ENCODE measurements around the gene PRSS22. TPM values are rescaled to one million over a fixed set of nuclear protein-coding genes. Genes with fewer than 3 reads are reported as not detected.

PRSS22 gene
- total and polyA plus RNA-seq, 5 donors, result not detected

- Histone ChIP-seq H3K27ac (ENCODE audit: low read length) (no peak overlapping the region), H3K27me3 (ENCODE audit: control insufficient read depth, insufficient read depth) (no peaks in the 10 kb centered on the region), H3K9me3 (ENCODE audit: control insufficient read depth, low read length) (no peaks in the 10 kb centered on the region), H3K4me1 (ENCODE audit: control insufficient read depth, insufficient read depth, low read length) (no peaks in the 10 kb centered on the region), H3K4me3 (ENCODE audit: low read length) (no peak overlapping the region)
- DNase-seq (no peak), ATAC-seq (no peak)
- 68% methylated on average over 19 of the region's 19 CpGs for whole genome bisulfite sequencing
- intact Hi-C loops (cut with DNase I), result no loop called here
These were observed 31.2 kb downstream of the PRSS22 start for GRCh38 chr16:2826591-2827373.

DNA sequence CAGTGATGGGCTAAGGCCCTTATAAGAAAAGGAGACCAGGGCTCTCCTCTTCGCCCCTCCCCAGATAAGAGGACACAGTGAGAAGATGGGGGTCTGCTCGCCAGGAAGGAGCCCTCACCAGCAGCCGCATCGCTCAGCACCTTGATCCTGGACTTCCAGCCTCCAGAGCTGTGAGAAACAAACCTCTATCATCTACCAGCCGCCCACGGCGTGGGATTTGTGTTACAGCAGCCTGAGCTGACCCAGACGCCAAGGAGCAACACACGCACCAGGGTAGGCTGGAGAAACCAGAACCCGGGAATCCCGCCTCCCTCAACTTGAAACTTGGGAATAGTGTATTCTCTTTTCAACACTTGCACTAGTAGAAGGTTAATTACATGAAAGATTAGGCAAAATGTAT is 32.1 kb downstream of the PRSS22 start:
- Histone ChIP-seq H3K27ac (ENCODE audit: low read length) (no peak overlapping the region), H3K4me1 (ENCODE audit: control insufficient read depth, insufficient read depth, low read length) (no peaks in the 10 kb centered on the region), H3K4me3 (ENCODE audit: low read length) (no peak overlapping the region), H3K9me3 (ENCODE audit: control insufficient read depth, low read length) (no peaks in the 10 kb centered on the region), H3K27me3 (ENCODE audit: control insufficient read depth, insufficient read depth) (no peaks in the 10 kb centered on the region)
- intact Hi-C loops (cut with DNase I), result no loop called here
- 72% methylated on average over 11 of the region's 11 CpGs for WGBS
- no peak for DNase-seq
- ATAC-seq, result no peak

DNA sequence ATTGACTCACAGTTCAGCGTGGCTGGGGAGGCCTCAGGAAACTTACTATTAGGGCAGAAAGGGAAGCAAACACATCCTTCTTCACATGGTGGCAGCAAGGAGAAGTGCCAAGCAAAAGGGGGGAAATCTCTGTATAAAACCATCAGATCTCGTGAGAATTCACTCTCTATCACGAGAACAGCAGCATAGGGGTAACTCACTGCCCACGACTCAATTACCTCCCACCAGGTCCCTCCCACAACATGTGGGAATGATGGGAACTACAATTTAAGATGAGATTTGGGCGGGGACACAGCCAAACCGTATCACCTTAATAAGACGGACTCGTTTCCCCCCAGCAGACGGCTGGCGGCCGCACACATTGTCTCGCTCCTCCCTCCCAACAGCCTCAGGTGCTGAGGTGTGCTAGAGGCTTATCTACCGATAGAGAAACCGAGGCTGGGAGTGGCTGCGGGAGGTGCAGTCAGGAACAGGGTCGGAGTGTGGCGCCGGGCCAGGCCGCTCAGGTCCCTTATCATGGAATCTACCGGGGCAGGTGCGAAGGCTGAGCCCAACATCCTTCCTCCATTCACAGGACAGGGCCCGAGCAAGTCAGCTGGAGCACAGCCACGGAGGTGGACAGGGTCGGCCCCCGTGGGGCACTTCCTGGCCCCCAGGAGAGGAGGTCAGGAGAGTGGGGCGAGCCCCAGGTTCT is 32.8 kb downstream of the PRSS22 start:
- H3K27ac ChIP-seq (ENCODE audit: low read length), result no peak overlapping the region
- H3K27me3 ChIP-seq (ENCODE audit: control insufficient read depth, insufficient read depth), result no peaks in the 10 kb centered on the region
- ATAC-seq, result no peak
- no peak overlapping the region for H3K4me3 ChIP-seq (ENCODE audit: low read length)
- intact Hi-C loops (cut with DNase I), result no loop called here
- no peak for DNase-seq
- H3K4me1 ChIP-seq (ENCODE audit: control insufficient read depth, insufficient read depth, low read length), result no peaks in the 10 kb centered on the region
- no peaks in the 10 kb centered on the region for H3K9me3 ChIP-seq (ENCODE audit: control insufficient read depth, low read length)
- WGBS, result 78% methylated on average over 26 of the region's 26 CpGs

DNA sequence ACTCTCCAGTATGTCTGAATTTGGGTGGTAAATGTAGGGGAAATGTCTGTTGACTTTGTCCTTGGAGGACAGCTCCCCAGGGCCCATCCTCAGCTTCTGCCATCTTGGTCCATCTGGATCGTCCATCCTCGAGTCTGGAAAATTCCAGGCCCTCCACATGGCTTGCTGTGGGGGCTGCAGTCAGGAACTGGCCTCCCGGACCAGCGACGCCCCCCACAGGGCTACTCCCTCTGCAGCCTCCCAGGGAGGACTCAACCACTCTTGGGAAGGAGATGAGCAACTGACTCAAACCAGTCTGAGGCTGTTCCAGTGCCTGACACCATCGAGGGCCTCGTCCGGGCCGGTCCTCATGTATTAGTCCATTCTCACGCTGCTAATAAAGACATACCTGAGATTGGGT is 33.3 kb downstream of the PRSS22 start:
- intact Hi-C loops (cut with DNase I), result no loop called here
- DNase-seq (no peak), ATAC-seq (no peak)
- no peak overlapping the region for H3K4me3 ChIP-seq (ENCODE audit: low read length)
- H3K4me1 ChIP-seq (ENCODE audit: control insufficient read depth, insufficient read depth, low read length), result no peaks in the 10 kb centered on the region
- H3K9me3 ChIP-seq (ENCODE audit: control insufficient read depth, low read length), result no peaks in the 10 kb centered on the region
- H3K27me3 ChIP-seq (ENCODE audit: control insufficient read depth, insufficient read depth), result no peaks in the 10 kb centered on the region
- 75% methylated on average over 10 of the region's 10 CpGs for WGBS
- H3K27ac ChIP-seq (ENCODE audit: low read length), result no peak overlapping the region

DNA sequence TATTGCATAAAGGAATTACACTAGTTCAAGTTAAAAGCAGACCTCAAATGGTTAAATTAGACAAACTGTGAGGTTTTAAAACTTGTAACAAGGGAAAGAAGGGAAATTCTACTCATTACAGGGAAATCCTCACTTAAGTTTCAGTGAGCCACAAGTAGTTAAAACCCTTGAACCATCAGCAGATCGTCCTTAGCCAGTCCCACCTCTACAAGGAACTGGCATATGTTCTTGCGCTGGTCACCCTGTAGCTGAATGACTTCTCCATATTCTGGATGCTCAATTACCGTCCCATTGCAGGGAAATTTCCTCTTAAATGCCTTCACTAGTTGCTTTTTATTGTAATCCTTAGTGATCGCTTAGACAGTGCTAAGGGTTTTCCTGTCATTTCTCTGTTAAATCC is 35.5 kb downstream of the PRSS22 start:
- intact Hi-C loops (cut with DNase I), result no loop called here
- Histone ChIP-seq H3K4me1 (ENCODE audit: control insufficient read depth, insufficient read depth, low read length) (no peaks in the 10 kb centered on the region), H3K9me3 (ENCODE audit: control insufficient read depth, low read length) (no peaks in the 10 kb centered on the region), H3K27ac (ENCODE audit: low read length) (no peak overlapping the region), H3K4me3 (ENCODE audit: low read length) (no peak overlapping the region), H3K27me3 (ENCODE audit: control insufficient read depth, insufficient read depth) (no peaks in the 10 kb centered on the region)
- no peak for DNase-seq
- no peak for ATAC-seq
- 60% methylated on average over 4 of the region's 4 CpGs for whole genome bisulfite sequencing

DNA sequence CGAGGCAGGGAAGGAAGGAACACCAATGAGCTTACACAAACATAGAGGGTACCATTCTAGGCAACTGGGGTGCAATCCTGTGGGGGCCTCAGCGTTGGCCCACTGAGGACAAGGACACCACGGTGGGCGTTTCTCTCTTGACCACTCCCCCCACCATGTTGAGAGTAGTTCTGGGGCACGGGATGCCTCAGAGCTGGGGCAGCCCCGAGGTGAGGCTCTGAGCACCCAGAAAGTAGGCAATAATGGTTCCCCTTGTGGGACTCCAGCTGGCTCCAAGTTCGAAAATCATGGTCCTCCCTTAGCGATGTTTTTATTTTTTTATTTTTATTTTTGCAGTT is 35.8 kb downstream of the PRSS22 start:
- no peaks in the 10 kb centered on the region for H3K4me1 ChIP-seq (ENCODE audit: control insufficient read depth, insufficient read depth, low read length)
- DNase-seq (no peak), ATAC-seq (no peak)
- no peaks in the 10 kb centered on the region for H3K9me3 ChIP-seq (ENCODE audit: control insufficient read depth, low read length)
- H3K4me3 ChIP-seq (ENCODE audit: low read length), result no peak overlapping the region
- intact Hi-C loops (cut with DNase I), result no loop called here
- H3K27ac ChIP-seq (ENCODE audit: low read length), result no peak overlapping the region
- H3K27me3 ChIP-seq (ENCODE audit: control insufficient read depth, insufficient read depth), result no peaks in the 10 kb centered on the region
- WGBS, result 70% methylated on average over 8 of the region's 8 CpGs

DNA sequence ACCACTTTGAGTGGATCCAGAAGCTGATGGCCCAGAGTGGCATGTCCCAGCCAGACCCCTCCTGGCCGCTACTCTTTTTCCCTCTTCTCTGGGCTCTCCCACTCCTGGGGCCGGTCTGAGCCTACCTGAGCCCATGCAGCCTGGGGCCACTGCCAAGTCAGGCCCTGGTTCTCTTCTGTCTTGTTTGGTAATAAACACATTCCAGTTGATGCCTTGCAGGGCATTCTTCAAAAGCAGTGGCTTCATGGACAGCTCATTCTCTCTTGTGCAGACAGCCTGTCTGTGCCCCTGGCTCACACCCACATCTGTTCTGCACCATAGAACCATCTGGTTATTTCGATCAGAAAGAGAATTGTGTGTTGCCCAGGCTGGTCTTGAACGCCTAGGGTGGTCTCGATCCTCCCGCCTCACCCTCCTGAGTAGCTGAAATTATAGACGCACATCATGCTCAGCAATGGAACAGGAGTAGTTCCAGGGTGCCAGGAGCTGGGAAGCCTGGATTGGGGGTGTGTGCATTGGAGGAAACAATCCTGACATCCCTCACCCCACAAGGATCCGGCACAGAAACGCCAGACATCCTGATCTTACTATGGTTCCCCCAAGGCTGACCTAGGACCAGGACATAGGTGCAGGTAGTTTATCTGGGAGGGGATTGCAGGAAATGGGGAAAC is 36.3 kb downstream of the PRSS22 start:
- no peak for ATAC-seq
- H3K27me3 ChIP-seq (ENCODE audit: control insufficient read depth, insufficient read depth), result no peaks in the 10 kb centered on the region

DNA sequence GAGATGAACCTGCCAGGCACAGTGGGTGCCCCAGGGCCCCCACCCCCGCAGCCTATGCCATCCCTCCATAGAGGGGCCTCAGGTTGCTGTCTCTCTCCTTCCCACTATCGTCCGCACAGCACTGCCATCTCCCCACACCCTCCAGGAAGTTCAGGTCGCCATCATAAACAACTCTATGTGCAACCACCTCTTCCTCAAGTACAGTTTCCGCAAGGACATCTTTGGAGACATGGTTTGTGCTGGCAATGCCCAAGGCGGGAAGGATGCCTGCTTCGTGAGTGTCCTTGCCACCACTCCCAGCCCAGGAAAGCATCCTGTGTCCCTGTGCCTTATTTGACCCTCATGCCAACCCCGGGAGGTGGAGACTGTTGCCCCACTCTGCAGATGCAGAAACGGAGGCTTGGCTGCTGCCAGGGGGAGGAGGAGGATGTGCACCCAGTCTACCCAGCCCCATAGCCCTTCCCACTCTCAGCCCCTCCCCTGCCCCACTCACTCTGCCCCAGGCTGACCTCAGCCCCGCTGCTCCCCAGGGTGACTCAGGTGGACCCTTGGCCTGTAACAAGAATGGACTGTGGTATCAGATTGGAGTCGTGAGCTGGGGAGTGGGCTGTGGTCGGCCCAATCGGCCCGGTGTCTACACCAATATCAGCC is 37.0 kb downstream of the PRSS22 start:
- intact Hi-C loops (cut with DNase I), result no loop called here
- DNase-seq (no peak), ATAC-seq (peak in 1 of 2 donors; percentile 11)
- H3K4me3 ChIP-seq (ENCODE audit: low read length), result no peak overlapping the region
- H3K9me3 ChIP-seq (ENCODE audit: control insufficient read depth, low read length), result no peaks in the 10 kb centered on the region
- H3K27me3 ChIP-seq (ENCODE audit: control insufficient read depth, insufficient read depth), result no peaks in the 10 kb centered on the region
- WGBS, result 65% methylated on average over 14 of the region's 14 CpGs
- no peak overlapping the region for H3K27ac ChIP-seq (ENCODE audit: low read length)
- H3K4me1 ChIP-seq (ENCODE audit: control insufficient read depth, insufficient read depth, low read length), result no peaks in the 10 kb centered on the region

More for the DNA sequence above, 36.3 kb downstream of the PRSS22 start:
- Histone ChIP-seq H3K27ac (ENCODE audit: low read length) (no peak overlapping the region), H3K4me3 (ENCODE audit: low read length) (no peak overlapping the region), H3K9me3 (ENCODE audit: control insufficient read depth, low read length) (no peaks in the 10 kb centered on the region), H3K4me1 (ENCODE audit: control insufficient read depth, insufficient read depth, low read length) (no peaks in the 10 kb centered on the region)
- intact Hi-C loops (cut with DNase I), result no loop called here
- no peak for DNase-seq
- WGBS, result 79% methylated on average over 9 of the region's 9 CpGs

DNA sequence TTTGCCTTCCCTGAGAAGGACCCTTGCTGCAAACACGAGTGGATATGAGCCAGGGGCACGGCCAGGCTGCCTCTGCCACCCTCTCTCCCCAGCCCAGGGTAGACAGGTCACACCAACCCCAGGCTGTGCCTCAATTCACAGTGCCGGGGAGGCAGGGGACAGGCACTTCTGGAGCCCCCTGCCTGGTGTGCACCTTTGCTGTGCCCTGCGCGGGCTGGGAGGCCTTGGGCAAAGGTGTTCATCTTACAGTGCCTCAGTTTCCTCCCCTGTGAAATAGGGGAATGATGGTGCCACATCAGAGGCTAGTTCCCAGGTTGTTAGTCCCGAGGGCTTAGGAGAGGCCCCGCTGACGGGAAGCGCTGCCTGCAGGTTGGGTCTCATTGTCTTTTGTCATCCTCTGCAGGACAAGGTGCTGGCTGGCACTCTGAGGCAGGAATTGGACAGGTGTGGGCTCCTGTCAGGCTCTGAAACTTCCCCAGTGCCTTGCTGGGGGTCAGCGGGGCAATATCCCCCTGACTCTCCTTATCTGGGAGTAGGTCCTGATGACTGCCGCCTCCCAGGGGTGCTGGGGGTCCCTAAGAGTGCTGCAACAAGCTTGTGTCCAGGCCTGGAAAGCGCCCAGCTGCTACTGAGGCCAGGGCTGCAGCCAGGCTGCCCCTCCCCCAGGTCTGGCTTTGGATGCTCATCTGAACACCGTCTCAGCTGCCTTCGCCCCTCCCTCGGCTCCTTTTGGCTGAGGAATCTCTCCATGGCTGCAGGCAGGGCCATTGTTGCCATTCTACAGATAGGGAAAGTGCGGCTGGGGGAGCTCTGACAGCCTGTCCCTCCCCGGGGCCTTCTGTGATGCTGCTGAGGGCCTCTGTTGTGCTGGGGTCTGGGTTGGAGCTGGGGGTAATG is 37.8 kb downstream of the PRSS22 start:
- Histone ChIP-seq H3K27ac (ENCODE audit: low read length) (no peak overlapping the region), H3K4me1 (ENCODE audit: control insufficient read depth, insufficient read depth, low read length) (no peaks in the 10 kb centered on the region), H3K9me3 (ENCODE audit: control insufficient read depth, low read length) (no peaks in the 10 kb centered on the region), H3K4me3 (ENCODE audit: low read length) (no peak overlapping the region), H3K27me3 (ENCODE audit: control insufficient read depth, insufficient read depth) (no peaks in the 10 kb centered on the region)
- 62% methylated on average over 17 of the region's 17 CpGs for WGBS
- DNase-seq (no peak), ATAC-seq (no peak)
- intact Hi-C loops (cut with DNase I), result no loop called here

- Histone ChIP-seq H3K4me1 (ENCODE audit: control insufficient read depth, insufficient read depth, low read length) (no peaks in the 10 kb centered on the region), H3K9me3 (ENCODE audit: control insufficient read depth, low read length) (no peaks in the 10 kb centered on the region), H3K4me3 (ENCODE audit: low read length) (no peak overlapping the region), H3K27ac (ENCODE audit: low read length) (no peak overlapping the region), H3K27me3 (ENCODE audit: control insufficient read depth, insufficient read depth) (no peaks in the 10 kb centered on the region)
- intact Hi-C loops (cut with DNase I), result no loop called here
- no peak for ATAC-seq
- 84% methylated on average over 18 of the region's 18 CpGs for WGBS
- DNase-seq, result no peak
These were observed 38.6 kb downstream of the PRSS22 start for GRCh38 chr16:2819179-2819938.

Data from right cardiac atrium (tissue), 5 donors.